ENCODE data around the gene DYNC1I1. TPM values are rescaled to one million over a fixed set of nuclear protein-coding genes. Genes with fewer than 3 reads are reported as not detected.

The DYNC1I1 gene
- total RNA-seq (2021) = 3.2 TPM in 2 replicates
- long read RNA-seq, partial matches to known transcripts = 1 of 26 reads
- long read RNA-seq, other reads (novel, unspliced or antisense) = 24 of 26 reads

- peak within 1 kb of the TSS; percentile 69 to 83 for H3K4me3 Mint-ChIP-seq
- Histone ChIP-seq H2BK15ac (ENCODE audit: low read depth, low read length) (no peak within 1 kb of the TSS), H3K23me2 (ENCODE audit: insufficient read length, low read depth, low read length, poor library complexity, severe bottlenecking) (peaks cover 9% of the 10 kb centered on the region), H3K18ac (ENCODE audit: insufficient read length, low read depth, low read length) (no peak within 1 kb of the TSS), H3K4me1 (ENCODE audit: insufficient read depth, low read length) (peaks cover 5% of the 10 kb centered on the region; the same call in 1 of the 2 replicates), H2AFZ (ENCODE audit: low read length) (no peak within 1 kb of the TSS), H3K79me1 (ENCODE audit: insufficient read depth, low read depth, low read length, poor library complexity, severe bottlenecking) (no peaks in the 10 kb centered on the region), H3T11ph (ENCODE audit: low read length) (no peak within 1 kb of the TSS), H2AK5ac (ENCODE audit: insufficient read length, low read length) (no peak within 1 kb of the TSS), H2BK120ac (ENCODE audit: low read depth, low read length, poor library complexity, severe bottlenecking) (no peak within 1 kb of the TSS), H3K9ac (ENCODE audit: extremely low read depth, insufficient read length, low read length) (no peak within 1 kb of the TSS), H2BK20ac (ENCODE audit: low read depth, low read length, poor library complexity, severe bottlenecking) (no peak within 1 kb of the TSS), H3K23ac (ENCODE audit: insufficient read length, low read depth, low read length) (no peak within 1 kb of the TSS), H3K9me3 (ENCODE audit: control insufficient read depth, low read depth, low read length) (no peaks in the 10 kb centered on the region), H3K4ac (ENCODE audit: low read depth, low read length) (no peak within 1 kb of the TSS), H3K14ac (ENCODE audit: insufficient read depth, low read length) (no peak within 1 kb of the TSS), H3K79me2 (ENCODE audit: insufficient read depth, low read length) (no peaks in the 10 kb centered on the region), H4K8ac (replicated peaks; ENCODE audit: insufficient read length, low read depth, low read length) (no peak within 1 kb of the TSS), H3K4me2 (ENCODE audit: insufficient read depth, insufficient read length, low read length) (peak within 1 kb of the TSS; percentile 63), H4K20me1 (ENCODE audit: control insufficient read depth, insufficient read depth, insufficient read length) (no peaks in the 10 kb centered on the region), H3K27me3 (ENCODE audit: insufficient read depth, low read length) (peaks cover 4% of the 10 kb centered on the region; the same call in 1 of the 2 replicates), H4K5ac (ENCODE audit: insufficient read length, low read depth, low read length) (no peak within 1 kb of the TSS), H2BK12ac (ENCODE audit: insufficient read length, low read depth, low read length) (no peak within 1 kb of the TSS), H4K91ac (ENCODE audit: insufficient read length, low read depth, low read length) (no peak within 1 kb of the TSS), H3K56ac (ENCODE audit: insufficient read length, low read depth, low read length) (no peak within 1 kb of the TSS), H3K27ac (ENCODE audit: insufficient read length, low read depth, low read length) (no peak within 1 kb of the TSS), H2BK5ac (ENCODE audit: insufficient read length, low read length) (no peak within 1 kb of the TSS)
- no peaks in the 10 kb centered on the region; a peak in 1 of 7 replicates for H3K36me3 Mint-ChIP-seq (ENCODE audit: insufficient read depth in 1 of 3, low read depth in 3 of 3)
- H3K9me3 Mint-ChIP-seq = no peaks in the 10 kb centered on the region
- peaks cover 11 to 18% of the 10 kb centered on the region in 2 experiments for H3K4me1 Mint-ChIP-seq
- peak; percentile 65 for DNase-seq
- WGBS (ENCODE audit: extremely low coverage, insufficient read length, low lambda C conversion rate) = no CpG with 5 or more reads among the region's 49 CpGs
- H3K27ac Mint-ChIP-seq = no peak within 1 kb of the TSS
- H3K27me3 Mint-ChIP-seq (ENCODE audit: low read depth) = peaks cover 49% of the 10 kb centered on the region
- TF ChIP-seq, protein P1, sequence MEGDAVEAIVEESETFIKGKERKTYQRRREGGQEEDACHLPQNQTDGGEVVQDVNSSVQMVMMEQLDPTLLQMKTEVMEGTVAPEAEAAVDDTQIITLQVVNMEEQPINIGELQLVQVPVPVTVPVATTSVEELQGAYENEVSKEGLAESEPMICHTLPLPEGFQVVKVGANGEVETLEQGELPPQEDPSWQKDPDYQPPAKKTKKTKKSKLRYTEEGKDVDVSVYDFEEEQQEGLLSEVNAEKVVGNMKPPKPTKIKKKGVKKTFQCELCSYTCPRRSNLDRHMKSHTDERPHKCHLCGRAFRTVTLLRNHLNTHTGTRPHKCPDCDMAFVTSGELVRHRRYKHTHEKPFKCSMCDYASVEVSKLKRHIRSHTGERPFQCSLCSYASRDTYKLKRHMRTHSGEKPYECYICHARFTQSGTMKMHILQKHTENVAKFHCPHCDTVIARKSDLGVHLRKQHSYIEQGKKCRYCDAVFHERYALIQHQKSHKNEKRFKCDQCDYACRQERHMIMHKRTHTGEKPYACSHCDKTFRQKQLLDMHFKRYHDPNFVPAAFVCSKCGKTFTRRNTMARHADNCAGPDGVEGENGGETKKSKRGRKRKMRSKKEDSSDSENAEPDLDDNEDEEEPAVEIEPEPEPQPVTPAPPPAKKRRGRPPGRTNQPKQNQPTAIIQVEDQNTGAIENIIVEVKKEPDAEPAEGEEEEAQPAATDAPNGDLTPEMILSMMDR (conservative IDR thresholded peaks at IDR 0.05) = no peak
Measured at GRCh38 chr7:95772298-95772770, at the start of gene DYNC1I1. TSS of gene DYNC1I1 (plus strand) at chr7:95772554. CDS start at chr7:95804730, 32,176 bp downstream.
